Measurements from ENCODE around the gene TFDP2.
"Not testable (repeated sequence)": the region's sequence is repeated elsewhere in the genome, so short reads cannot be mapped to it uniquely, and the experiment has no call there.

TFDP2 gene

DNA sequence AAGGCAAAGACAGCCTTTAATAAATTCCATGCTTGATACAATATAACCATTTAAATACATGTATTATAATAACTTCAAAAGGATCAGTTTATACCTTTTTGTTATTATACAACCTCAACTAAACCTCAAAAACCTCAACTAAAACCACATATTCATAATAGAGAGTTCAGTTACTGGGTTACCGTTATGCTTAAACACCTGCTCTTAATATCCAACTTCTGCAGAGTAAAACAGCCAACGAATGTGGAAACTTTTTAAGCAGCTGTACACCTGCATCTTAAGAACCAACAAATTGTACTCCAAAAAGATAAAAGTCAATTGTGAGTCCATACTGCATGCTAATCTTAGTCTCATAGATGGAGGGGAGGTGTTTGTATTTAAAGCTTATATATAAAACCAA lies 53.5 kb downstream of the TFDP2 start:
- Histone ChIP-seq H3K23ac (ENCODE audit: low read length in 2 of 2) (no peak overlapping the region), H3K9ac (ENCODE audit: low read length) (no peak overlapping the region), H3K14ac (ENCODE audit: low read length in 2 of 2) (no peak overlapping the region), H2BK12ac (ENCODE audit: low read length in 2 of 2) (no peak overlapping the region), H4K8ac (ENCODE audit: low read length) (no peak overlapping the region), H3K27me3 (ENCODE audit: control insufficient read depth in 1 of 2, insufficient read depth in 1 of 2, low read length in 2 of 2) (no peaks in the 10 kb centered on the region), H3K9me3 (ENCODE audit: control insufficient read depth, low read length) (no peaks in the 10 kb centered on the region), H2BK120ac (ENCODE audit: low read depth, low read length) (no peak overlapping the region), H2BK5ac (ENCODE audit: low read depth, low read length, poor library complexity, severe bottlenecking) (no peak overlapping the region), H3K36me3 (ENCODE audit: control insufficient read depth in 1 of 2, insufficient read depth in 2 of 2, low read depth in 1 of 2, low read length in 2 of 2) (no peaks in the 10 kb centered on the region), H3K4ac (ENCODE audit: low read depth in 1 of 2, low read length in 2 of 2) (no peak overlapping the region), H2BK15ac (ENCODE audit: low read depth, poor library complexity, severe bottlenecking) (no peak overlapping the region), H3K18ac (ENCODE audit: low read depth in 1 of 2, low read length in 2 of 2) (no peak overlapping the region), H4K91ac (ENCODE audit: low read length) (no peak overlapping the region), H3K79me1 (replicated peaks; ENCODE audit: low read length, poor library complexity, severe bottlenecking) (no peaks in the 10 kb centered on the region), H3K4me2 (ENCODE audit: low read length, poor library complexity, severe bottlenecking) (no peak overlapping the region), H3K4me1 (ENCODE audit: control insufficient read depth, insufficient read depth, low read depth, low read length) (no peaks in the 10 kb centered on the region), H3K27ac (ENCODE audit: low read length, poor library complexity, severe bottlenecking) (no peak overlapping the region), H2AFZ (ENCODE audit: low read depth, low read length) (no peak overlapping the region), H2AK5ac (ENCODE audit: low read length, severe bottlenecking) (no peak overlapping the region), H3K4me3 (ENCODE audit: insufficient read depth in 1 of 2, low read depth in 1 of 2, low read length in 2 of 2) (no peak overlapping the region)
- DNase-seq = no peak
- 94% methylated on average over 2 of the region's 2 CpGs for WGBS

DNA sequence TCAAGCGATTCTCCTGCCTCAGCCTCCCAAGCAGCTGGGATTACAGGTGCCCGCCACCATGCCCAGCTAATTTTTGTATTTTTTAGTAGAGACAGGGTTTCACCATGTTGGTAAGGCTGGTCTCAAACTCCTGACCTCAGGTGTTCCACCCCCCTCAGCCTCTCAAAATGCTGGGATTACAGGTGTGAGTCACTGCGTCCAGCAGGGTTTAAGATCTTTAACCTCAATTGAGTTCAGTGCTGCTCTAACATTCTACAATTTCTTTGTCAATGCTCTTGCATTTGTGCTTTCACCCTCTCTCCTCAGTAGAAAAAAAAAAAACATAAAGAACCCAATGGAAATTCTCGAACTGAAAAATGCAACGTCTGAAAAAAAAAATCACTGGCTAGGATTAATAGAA lies 60.4 kb downstream of the TFDP2 start:
- H4K91ac ChIP-seq (ENCODE audit: low read length); H3K4me1 ChIP-seq (ENCODE audit: control insufficient read depth, insufficient read depth, low read depth, low read length); H2BK120ac ChIP-seq (ENCODE audit: low read depth, low read length); H3K14ac ChIP-seq (ENCODE audit: low read length in 2 of 2); H3K23ac ChIP-seq (ENCODE audit: low read length in 2 of 2); H3K18ac ChIP-seq (ENCODE audit: low read depth in 1 of 2, low read length in 2 of 2); H3K9me3 ChIP-seq (ENCODE audit: control insufficient read depth, low read length); DNase-seq; H3K4me3 ChIP-seq (ENCODE audit: insufficient read depth in 1 of 2, low read depth in 1 of 2, low read length in 2 of 2); H3K4me2 ChIP-seq (ENCODE audit: low read length, poor library complexity, severe bottlenecking); H3K4ac ChIP-seq (ENCODE audit: low read depth in 1 of 2, low read length in 2 of 2); H3K27ac ChIP-seq (ENCODE audit: low read length, poor library complexity, severe bottlenecking); H2BK12ac ChIP-seq (ENCODE audit: low read length in 2 of 2); H3K36me3 ChIP-seq (ENCODE audit: control insufficient read depth in 1 of 2, insufficient read depth in 2 of 2, low read depth in 1 of 2, low read length in 2 of 2); H2BK5ac ChIP-seq (ENCODE audit: low read depth, low read length, poor library complexity, severe bottlenecking); H3K9ac ChIP-seq (ENCODE audit: low read length); H2AK5ac ChIP-seq (ENCODE audit: low read length, severe bottlenecking); H2AFZ ChIP-seq (ENCODE audit: low read depth, low read length); H3K79me1 ChIP-seq (replicated peaks; ENCODE audit: low read length, poor library complexity, severe bottlenecking); H4K8ac ChIP-seq (ENCODE audit: low read length); H3K27me3 ChIP-seq (ENCODE audit: control insufficient read depth in 1 of 2, insufficient read depth in 1 of 2, low read length in 2 of 2); H2BK15ac ChIP-seq (ENCODE audit: low read depth, poor library complexity, severe bottlenecking): not testable (repeated sequence)
- 84% methylated on average over 4 of the region's 5 CpGs for WGBS

DNA sequence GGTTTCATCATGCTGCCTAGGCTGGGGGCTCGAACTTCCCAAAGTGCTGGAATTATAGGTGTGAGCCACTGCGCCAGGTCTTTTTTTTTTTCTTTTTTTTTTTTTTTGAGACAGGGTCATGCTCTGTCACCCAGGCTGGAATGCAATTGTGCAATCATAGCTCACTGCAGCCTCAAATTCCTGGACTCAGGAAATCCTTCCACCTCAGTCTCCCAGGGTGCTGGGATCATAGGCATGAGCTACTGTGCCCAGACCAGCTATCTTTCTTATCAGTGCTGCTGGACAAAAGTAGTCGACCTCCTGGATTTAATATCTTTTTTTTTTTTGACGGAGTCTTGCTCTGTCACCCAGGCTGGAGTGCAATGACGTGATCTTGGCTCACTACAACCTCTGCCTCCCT lies 60.8 kb downstream of the TFDP2 start:
- Histone ChIP-seq H2AFZ (ENCODE audit: low read depth, low read length) (no peak overlapping the region), H2AK5ac (ENCODE audit: low read length, severe bottlenecking) (no peak overlapping the region), H4K8ac (ENCODE audit: low read length) (no peak overlapping the region), H3K14ac (ENCODE audit: low read length in 2 of 2) (no peak overlapping the region), H2BK12ac (ENCODE audit: low read length in 2 of 2) (no peak overlapping the region), H3K9ac (ENCODE audit: low read length) (no peak overlapping the region), H3K79me1 (replicated peaks; ENCODE audit: low read length, poor library complexity, severe bottlenecking) (no peaks in the 10 kb centered on the region), H3K27ac (ENCODE audit: low read length, poor library complexity, severe bottlenecking) (no peak overlapping the region), H3K4ac (ENCODE audit: low read depth in 1 of 2, low read length in 2 of 2) (no peak overlapping the region), H3K9me3 (ENCODE audit: control insufficient read depth, low read length) (no peaks in the 10 kb centered on the region), H3K27me3 (ENCODE audit: control insufficient read depth in 1 of 2, insufficient read depth in 1 of 2, low read length in 2 of 2) (no peaks in the 10 kb centered on the region), H3K4me3 (ENCODE audit: insufficient read depth in 1 of 2, low read depth in 1 of 2, low read length in 2 of 2) (no peak overlapping the region), H2BK5ac (ENCODE audit: low read depth, low read length, poor library complexity, severe bottlenecking) (no peak overlapping the region), H3K18ac (ENCODE audit: low read depth in 1 of 2, low read length in 2 of 2) (no peak overlapping the region), H2BK120ac (ENCODE audit: low read depth, low read length) (no peak overlapping the region), H3K23ac (ENCODE audit: low read length in 2 of 2) (no peak overlapping the region), H3K4me1 (ENCODE audit: control insufficient read depth, insufficient read depth, low read depth, low read length) (peaks cover 3% of the 10 kb centered on the region), H3K36me3 (ENCODE audit: control insufficient read depth in 1 of 2, insufficient read depth in 2 of 2, low read depth in 1 of 2, low read length in 2 of 2) (no peaks in the 10 kb centered on the region), H2BK15ac (ENCODE audit: low read depth, poor library complexity, severe bottlenecking) (no peak overlapping the region), H4K91ac (ENCODE audit: low read length) (no peak overlapping the region), H3K4me2 (ENCODE audit: low read length, poor library complexity, severe bottlenecking) (no peak overlapping the region)
- no peak for DNase-seq
- 82% methylated on average over 5 of the region's 5 CpGs for WGBS

DNA sequence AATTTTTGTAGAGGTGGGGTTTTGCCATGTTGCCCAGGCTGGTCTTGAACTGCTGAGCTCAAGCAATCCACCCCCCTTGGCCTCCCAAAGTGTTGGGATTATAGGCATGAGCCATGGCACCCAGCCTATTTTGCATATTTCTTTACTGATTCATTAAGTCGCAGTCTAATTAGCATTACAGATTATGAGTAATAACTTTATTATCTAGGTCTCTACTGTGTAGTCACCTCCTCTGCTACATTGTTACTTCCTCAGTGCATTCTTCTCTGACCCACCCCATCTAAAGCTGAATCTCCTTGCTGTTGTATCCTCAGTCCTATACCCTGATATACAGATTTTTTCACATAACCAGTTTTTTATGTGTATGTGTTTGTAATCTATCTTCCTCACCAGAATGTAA lies 61.7 kb downstream of the TFDP2 start:
- Histone ChIP-seq H4K8ac (ENCODE audit: low read length) (no peak overlapping the region), H2BK15ac (ENCODE audit: low read depth, poor library complexity, severe bottlenecking) (no peak overlapping the region), H3K14ac (ENCODE audit: low read length in 2 of 2) (no peak overlapping the region), H3K9ac (ENCODE audit: low read length) (no peak overlapping the region), H3K4ac (ENCODE audit: low read depth in 1 of 2, low read length in 2 of 2) (no peak overlapping the region), H3K4me1 (ENCODE audit: control insufficient read depth, insufficient read depth, low read depth, low read length) (peaks cover 3% of the 10 kb centered on the region), H2BK12ac (ENCODE audit: low read length in 2 of 2) (no peak overlapping the region), H3K36me3 (ENCODE audit: control insufficient read depth in 1 of 2, insufficient read depth in 2 of 2, low read depth in 1 of 2, low read length in 2 of 2) (no peaks in the 10 kb centered on the region), H3K27ac (ENCODE audit: low read length, poor library complexity, severe bottlenecking) (no peak overlapping the region), H4K91ac (ENCODE audit: low read length) (no peak overlapping the region), H3K4me2 (ENCODE audit: low read length, poor library complexity, severe bottlenecking) (no peak overlapping the region), H3K23ac (ENCODE audit: low read length in 2 of 2) (no peak overlapping the region), H3K9me3 (ENCODE audit: control insufficient read depth, low read length) (no peaks in the 10 kb centered on the region), H2AFZ (ENCODE audit: low read depth, low read length) (no peak overlapping the region), H3K27me3 (ENCODE audit: control insufficient read depth in 1 of 2, insufficient read depth in 1 of 2, low read length in 2 of 2) (no peaks in the 10 kb centered on the region), H2BK120ac (ENCODE audit: low read depth, low read length) (no peak overlapping the region), H3K4me3 (ENCODE audit: insufficient read depth in 1 of 2, low read depth in 1 of 2, low read length in 2 of 2) (no peak overlapping the region), H3K79me1 (replicated peaks; ENCODE audit: low read length, poor library complexity, severe bottlenecking) (no peaks in the 10 kb centered on the region), H2AK5ac (ENCODE audit: low read length, severe bottlenecking) (no peak overlapping the region), H2BK5ac (ENCODE audit: low read depth, low read length, poor library complexity, severe bottlenecking) (no peak overlapping the region), H3K18ac (ENCODE audit: low read depth in 1 of 2, low read length in 2 of 2) (no peak overlapping the region)
- DNase-seq = peak; percentile 15
- no CpG with 5 or more reads among the region's 1 CpG for WGBS
